H9 (cell line): ENCODE data around the gene MIEF1. TPM values are rescaled to one million over a fixed set of nuclear protein-coding genes. Genes with fewer than 3 reads are reported as not detected.

Source experiments
- DNase-seq: peaks from one replicate; pipeline ENCODE4 v3.0.0-alpha.2; 2017
- H2AFZ ChIP-seq: one replicate; pipeline ENCODE4 v1.6.1; 2013; ENCODE audit warnings: mild to moderate bottlenecking, low read length, control low read depth, moderate library complexity
- H2AK5ac ChIP-seq: 2 replicates; pipeline ENCODE4 v1.6.1; 2013; ENCODE audit warnings: low read length, control low read depth, mixed read lengths; ENCODE audit not compliant: insufficient read length
- H2BK120ac ChIP-seq: one replicate; pipeline ENCODE4 v1.6.1; 2013; ENCODE audit warnings: low read depth, mild to moderate bottlenecking, low read length, control low read depth, inconsistent platforms; ENCODE audit not compliant: poor library complexity, severe bottlenecking
- H2BK12ac ChIP-seq: 2 replicates; pipeline ENCODE4 v1.6.1; 2013; ENCODE audit warnings: low read length, control low read depth, mixed read lengths, low read depth; ENCODE audit not compliant: insufficient read length
- H2BK15ac ChIP-seq: 2 replicates; pipeline ENCODE4 v1.6.1; 2013; ENCODE audit warnings: low read depth, low read length, control low read depth
- H2BK20ac ChIP-seq: one replicate; pipeline ENCODE4 v1.6.1; 2013; ENCODE audit warnings: low read depth, mild to moderate bottlenecking, low read length, control low read depth, inconsistent platforms; ENCODE audit not compliant: poor library complexity, severe bottlenecking
- H2BK5ac ChIP-seq: 2 replicates; pipeline ENCODE4 v1.6.1; 2013; ENCODE audit warnings: low read length, control low read depth, mixed read lengths; ENCODE audit not compliant: insufficient read length
- H3K14ac ChIP-seq: 2 replicates; pipeline ENCODE4 v1.6.1; 2013; ENCODE audit warnings: low read length, control low read depth; ENCODE audit not compliant: insufficient read depth
- H3K18ac ChIP-seq: 2 replicates; pipeline ENCODE4 v1.6.1; 2013; ENCODE audit warnings: low read depth, mild to moderate bottlenecking, mixed read lengths, low read length, control low read depth; ENCODE audit not compliant: insufficient read length
- H3K23ac ChIP-seq: 2 replicates; pipeline ENCODE4 v1.6.1; 2013; ENCODE audit warnings: low read length, control low read depth, mixed read lengths, low read depth; ENCODE audit not compliant: insufficient read length
- H3K23me2 ChIP-seq: 2 replicates; pipeline ENCODE4 v1.6.1; 2013; ENCODE audit warnings: low read depth, mild to moderate bottlenecking, mixed read lengths, low read length, control low read depth; ENCODE audit not compliant: insufficient read length, poor library complexity, severe bottlenecking
- H3K27ac ChIP-seq: 2 replicates; pipeline ENCODE4 v1.5.1; 2013; ENCODE audit warnings: low read length, control low read depth, mixed read lengths, low read depth; ENCODE audit not compliant: insufficient read length
- H3K27me3 ChIP-seq: 2 replicates; pipeline ENCODE4 v1.6.1; 2013; ENCODE audit warnings: low read length, control low read depth, inconsistent platforms; ENCODE audit not compliant: insufficient read depth
- H3K4ac ChIP-seq: 2 replicates; pipeline ENCODE4 v1.6.1; 2013; ENCODE audit warnings: low read depth, mild to moderate bottlenecking, control low read depth, inconsistent platforms, low read length, moderate library complexity
- H3K4me1 ChIP-seq: 2 replicates; pipeline ENCODE4 v1.6.1; 2013; ENCODE audit warnings: low read length, control low read depth, inconsistent platforms; ENCODE audit not compliant: insufficient read depth
- H3K4me2 ChIP-seq: 2 replicates; pipeline ENCODE4 v1.6.1; 2013; ENCODE audit warnings: low read length, control low read depth, mixed read lengths; ENCODE audit not compliant: insufficient read length, insufficient read depth
- H3K56ac ChIP-seq: 2 replicates; pipeline ENCODE4 v1.6.1; 2013; ENCODE audit warnings: low read depth, mild to moderate bottlenecking, mixed read lengths, low read length, control low read depth; ENCODE audit not compliant: insufficient read length
- H3K79me1 ChIP-seq: 2 replicates; pipeline ENCODE4 v1.6.1; 2013; ENCODE audit warnings: low read depth, mild to moderate bottlenecking, moderate library complexity, low read length, control low read depth, inconsistent platforms; ENCODE audit not compliant: insufficient read depth, poor library complexity, severe bottlenecking
- H3K79me2 ChIP-seq: 2 replicates; pipeline ENCODE4 v1.6.1; 2013; ENCODE audit warnings: low read length, control low read depth, inconsistent platforms; ENCODE audit not compliant: insufficient read depth
- H3K9ac ChIP-seq: 2 replicates; pipeline ENCODE4 v1.6.1; 2013; ENCODE audit warnings: low read length, control low read depth, mixed read lengths; ENCODE audit not compliant: insufficient read length; ENCODE audit errors: extremely low read depth
- H3K9me3 ChIP-seq: one replicate; pipeline ENCODE4 v1.6.1; 2013; ENCODE audit warnings: low read depth, low read length, inconsistent platforms; ENCODE audit not compliant: control insufficient read depth
- H3T11ph ChIP-seq: one replicate; pipeline ENCODE4 v1.6.1; 2013; ENCODE audit warnings: mild to moderate bottlenecking, low read length, control low read depth, inconsistent platforms
- H4K20me1 ChIP-seq: one replicate; pipeline ENCODE4 v1.6.1; 2013; ENCODE audit not compliant: control insufficient read depth, insufficient read length, insufficient read depth
- H4K5ac ChIP-seq: 2 replicates; pipeline ENCODE4 v1.6.1; 2013; ENCODE audit warnings: low read depth, mild to moderate bottlenecking, mixed read lengths, low read length, control low read depth; ENCODE audit not compliant: insufficient read length
- H4K8ac ChIP-seq: replicated peaks from 2 replicates; pipeline ENCODE4 v1.6.1; 2013; ENCODE audit warnings: low read length, control low read depth, mixed read lengths, low read depth; ENCODE audit not compliant: insufficient read length
- H4K91ac ChIP-seq: 2 replicates; pipeline ENCODE4 v1.6.1; 2013; ENCODE audit warnings: low read depth, mild to moderate bottlenecking, moderate library complexity, mixed read lengths, low read length, control low read depth; ENCODE audit not compliant: insufficient read length
- H3K27ac Mint-ChIP-seq, 3 experiments: 2 replicates in 2 of 3; 3 replicates in 1 of 3; pipeline ENCODE4 v1.8.0; 2020 to 2021; ENCODE audit warnings: mixed read lengths in 3 of 3, mild to moderate bottlenecking in 1 of 3, moderate library complexity in 1 of 3
- H3K27me3 Mint-ChIP-seq: 2 replicates; pipeline ENCODE4 v1.8.0; 2021; ENCODE audit warnings: low read depth, mild to moderate bottlenecking, moderate library complexity, mixed read lengths
- H3K36me3 Mint-ChIP-seq, 3 experiments: 2 replicates in 2 of 3; 3 replicates in 1 of 3; pipeline ENCODE4 v1.8.0; 2020 to 2021; ENCODE audit warnings: low read depth in 3 of 3, mixed read lengths in 3 of 3; ENCODE audit not compliant: insufficient read depth in 1 of 3
- H3K4me1 Mint-ChIP-seq, 2 experiments: 2 replicates each; pipeline ENCODE4 v1.8.0; 2020; ENCODE audit warnings: mixed read lengths in 2 of 2
- H3K4me3 Mint-ChIP-seq, 2 experiments: 2 replicates in 1 of 2; 3 replicates in 1 of 2; pipeline ENCODE4 v1.8.0; 2020 to 2021; ENCODE audit warnings: mild to moderate bottlenecking in 2 of 2, mixed read lengths in 2 of 2, moderate library complexity in 1 of 2
- H3K9me3 Mint-ChIP-seq, 2 experiments: 2 replicates in 1 of 2; 3 replicates in 1 of 2; pipeline ENCODE4 v1.8.0; 2020; ENCODE audit warnings: mild to moderate bottlenecking in 2 of 2, mixed read lengths in 2 of 2, moderate library complexity in 1 of 2
- CTCF ChIP-seq: fragments of 200-600 bp; sonication (generic); conservative IDR thresholded peaks from 3 replicates; pipeline ENCODE4 v1.8.0; 2021; ENCODE audit warnings: antibody characterized with exemption, mild to moderate bottlenecking
- WGBS: extraction: QIAGEN DNeasy Blood & Tissue Kit; methylation state at CpG from one replicate; pipeline ENCODE4 v1.1.7; 2013; ENCODE audit warnings: missing lambda C conversion rate, low lambda C conversion rate, mixed read lengths; ENCODE audit not compliant: insufficient read length; ENCODE audit errors: extremely low coverage; 5-methylcytosine and 5-hydroxymethylcytosine counted together
- total RNA-seq: library from RNA; stranded (reverse); gene quantifications from 2 replicates; pipeline ENCODE4 v1.2.1, GENCODE V29; 2021

MIEF1 gene
- total RNA-seq, 1 experiment from 2014 or later, result 32.6 TPM

DNA sequence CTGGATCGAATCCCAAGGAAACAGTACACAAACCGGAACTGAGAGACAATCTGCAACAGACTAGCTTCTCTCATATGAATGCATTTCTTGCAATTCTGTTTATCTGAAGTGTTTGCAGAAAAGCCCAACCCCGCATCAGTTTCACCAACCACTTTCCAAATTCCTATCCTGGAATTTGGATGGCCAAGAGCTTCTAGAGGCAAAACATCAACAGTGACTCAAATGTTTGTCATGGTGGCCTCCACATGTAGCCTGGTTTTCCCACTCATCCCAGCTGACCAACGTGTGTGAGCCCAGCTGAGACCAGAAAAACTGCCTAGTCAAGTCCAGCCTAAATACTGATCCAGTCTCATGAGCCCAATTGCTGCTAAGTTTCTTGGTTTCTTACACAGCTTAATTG, 8.3 kb upstream of the MIEF1 start:
- no CpG with 5 or more reads among the region's 4 CpGs for WGBS
- no peak overlapping the region for H2BK20ac ChIP-seq
- H2BK15ac ChIP-seq, result no peak overlapping the region
- H4K8ac ChIP-seq, result no peak overlapping the region
- H3K14ac ChIP-seq, result no peak overlapping the region
- TF ChIP-seq CTCF, result no peak
- no peak overlapping the region for H4K91ac ChIP-seq
- H3K56ac ChIP-seq, result no peak overlapping the region
- H3K23ac ChIP-seq, result no peak overlapping the region
- no peaks in the 10 kb centered on the region for H4K20me1 ChIP-seq
- Mint-ChIP-seq H3K36me3 (no peaks in the 10 kb centered on the region; a peak in 1 of 7 replicates), H3K27ac (no peak overlapping the region; a peak in 1 of 7 replicates), H3K9me3 (peaks cover 0 to 3% of the 10 kb centered on the region in 2 experiments; a peak in 1 of 5 replicates), H3K27me3 (peaks cover 65% of the 10 kb centered on the region), H3K4me1 (peaks cover 6 to 15% of the 10 kb centered on the region in 2 experiments), H3K4me3 (no peak overlapping the region)
- no peak overlapping the region for H3K9ac ChIP-seq
- no peaks in the 10 kb centered on the region for H3K79me2 ChIP-seq
- H2AFZ ChIP-seq, result no peak overlapping the region
- H3K79me1 ChIP-seq, result no peaks in the 10 kb centered on the region
- no peak overlapping the region for H3T11ph ChIP-seq
- no peak overlapping the region for H3K27ac ChIP-seq
- no peak overlapping the region for H2BK12ac ChIP-seq
- no peaks in the 10 kb centered on the region for H3K23me2 ChIP-seq
- H3K4me2 ChIP-seq, result no peak overlapping the region
- no peak overlapping the region for H3K18ac ChIP-seq
- H3K4me1 ChIP-seq, result no peaks in the 10 kb centered on the region
- H2BK120ac ChIP-seq, result no peak overlapping the region
- no peak overlapping the region for H4K5ac ChIP-seq
- no peak overlapping the region for H3K4ac ChIP-seq
- H2BK5ac ChIP-seq, result no peak overlapping the region
- no peak for DNase-seq
- no peaks in the 10 kb centered on the region for H3K9me3 ChIP-seq
- H3K27me3 ChIP-seq, result peaks cover 7% of the 10 kb centered on the region
- H2AK5ac ChIP-seq, result no peak overlapping the region
